22Rv1 (cell line): Measurements from ENCODE around the gene BICC1.

Source experiments
- CTCF ChIP-seq: fragments of 450-650 bp; IDR thresholded peaks from 2 replicates; pipeline ENCODE4 v1.5.1; 2017; ENCODE audit warnings: mild to moderate bottlenecking
- ZFX ChIP-seq: fragments of 450-650 bp; IDR thresholded peaks from 2 replicates; pipeline ENCODE4 v1.6.1; 2017; ENCODE audit warnings: antibody characterized with exemption, borderline replicate concordance

GRCh38 chr10:58576751-58577436, 64.2 kb downstream of the BICC1 start:
- TF ChIP-seq CTCF (no peak), ZFX (no peak)
